ENCODE data around the gene ADCY7. TPM values are rescaled to one million over a fixed set of nuclear protein-coding genes. Genes with fewer than 3 reads are reported as not detected.

The ADCY7 gene
- total and polyA plus RNA-seq, 9 of the 15 experiments (the other 6 are each of a cell fraction or from before 2014, with no cell fraction given): 2.3 to 108 (median 28.6) TPM

DNA sequence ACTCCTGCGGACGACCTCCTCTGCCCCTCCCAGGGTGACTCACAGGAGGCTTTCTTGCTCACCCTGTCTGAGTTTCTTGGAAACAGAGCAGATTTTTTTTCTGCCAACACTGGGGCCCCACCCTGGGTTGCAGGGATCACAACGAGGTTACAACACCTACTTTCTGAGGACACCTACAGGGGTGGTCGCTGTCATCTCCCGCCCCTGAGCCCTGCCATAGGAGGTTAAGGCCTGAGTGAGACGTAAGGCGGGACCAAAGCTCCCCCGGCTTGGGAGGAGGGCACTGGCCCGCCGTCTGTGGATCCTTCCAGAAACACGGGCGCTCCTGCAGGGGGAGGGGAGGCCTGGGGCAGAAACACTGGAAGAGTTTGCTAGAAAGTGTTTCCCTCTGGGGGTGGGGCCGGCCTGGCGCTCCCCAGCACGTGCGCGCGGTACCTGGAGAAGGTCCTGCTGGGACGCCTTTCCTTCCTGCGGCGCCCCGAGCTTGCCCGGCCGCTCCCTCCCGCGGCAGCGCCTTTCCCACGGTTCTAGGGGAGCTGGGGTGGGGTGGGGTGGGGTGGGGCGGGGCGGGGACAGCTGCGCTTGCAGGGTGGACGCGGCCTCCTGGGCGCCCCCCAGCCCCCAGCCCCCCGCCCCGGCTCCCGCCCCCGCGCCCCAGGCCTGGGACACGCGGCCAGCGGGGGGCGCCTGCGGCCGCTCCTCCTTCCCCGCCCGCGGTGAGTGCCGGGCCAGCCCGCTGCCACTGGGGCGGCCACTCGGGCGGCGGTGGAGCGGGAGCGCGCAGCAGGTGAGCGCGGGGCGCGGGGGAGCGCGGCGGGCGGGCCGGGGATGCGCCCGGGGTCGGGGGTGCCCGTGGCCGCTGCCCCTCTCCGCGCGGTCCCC, 20.7 kb upstream of the ADCY7 start (continued):
- TF ChIP-seq WHSC1 (IDR thresholded peaks at IDR 0.05; ENCODE audit: low read length): no peak
- TF ChIP-seq, protein P1, sequence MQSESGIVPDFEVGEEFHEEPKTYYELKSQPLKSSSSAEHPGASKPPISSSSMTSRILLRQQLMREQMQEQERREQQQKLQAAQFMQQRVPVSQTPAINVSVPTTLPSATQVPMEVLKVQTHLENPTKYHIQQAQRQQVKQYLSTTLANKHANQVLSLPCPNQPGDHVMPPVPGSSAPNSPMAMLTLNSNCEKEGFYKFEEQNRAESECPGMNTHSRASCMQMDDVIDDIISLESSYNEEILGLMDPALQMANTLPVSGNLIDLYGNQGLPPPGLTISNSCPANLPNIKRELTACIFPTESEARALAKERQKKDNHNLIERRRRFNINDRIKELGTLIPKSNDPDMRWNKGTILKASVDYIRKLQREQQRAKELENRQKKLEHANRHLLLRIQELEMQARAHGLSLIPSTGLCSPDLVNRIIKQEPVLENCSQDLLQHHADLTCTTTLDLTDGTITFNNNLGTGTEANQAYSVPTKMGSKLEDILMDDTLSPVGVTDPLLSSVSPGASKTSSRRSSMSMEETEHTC (IDR thresholded peaks at IDR 0.05): no peak
- TF ChIP-seq GTF2E2 (tag; IDR thresholded peaks at IDR 0.05): no peak
- TF ChIP-seq, protein P2, sequence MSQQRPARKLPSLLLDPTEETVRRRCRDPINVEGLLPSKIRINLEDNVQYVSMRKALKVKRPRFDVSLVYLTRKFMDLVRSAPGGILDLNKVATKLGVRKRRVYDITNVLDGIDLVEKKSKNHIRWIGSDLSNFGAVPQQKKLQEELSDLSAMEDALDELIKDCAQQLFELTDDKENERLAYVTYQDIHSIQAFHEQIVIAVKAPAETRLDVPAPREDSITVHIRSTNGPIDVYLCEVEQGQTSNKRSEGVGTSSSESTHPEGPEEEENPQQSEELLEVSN (IDR thresholded peaks at IDR 0.05; ENCODE audit: borderline replicate concordance in 1 of 2, extremely low read depth in 1 of 2, insufficient read depth in 1 of 2, insufficient read length in 1 of 2, low read depth in 1 of 2, low read length in 1 of 2, poor library complexity in 1 of 2, severe bottlenecking in 1 of 2): peak; percentile 67 to 77
- no peak for TF ChIP-seq SAP30 (IDR thresholded peaks at IDR 0.05; ENCODE audit: borderline replicate concordance, insufficient read depth, low read depth, low read length, poor library complexity, severe bottlenecking)
- TF ChIP-seq ZEB2 (IDR thresholded peaks at IDR 0.05): peak; percentile 67; the same call in 1 of the 2 replicates
- TF ChIP-seq ZBTB8A (IDR thresholded peaks at IDR 0.05; ENCODE audit: partially characterized antibody): no peak
- TF ChIP-seq, protein P3, sequence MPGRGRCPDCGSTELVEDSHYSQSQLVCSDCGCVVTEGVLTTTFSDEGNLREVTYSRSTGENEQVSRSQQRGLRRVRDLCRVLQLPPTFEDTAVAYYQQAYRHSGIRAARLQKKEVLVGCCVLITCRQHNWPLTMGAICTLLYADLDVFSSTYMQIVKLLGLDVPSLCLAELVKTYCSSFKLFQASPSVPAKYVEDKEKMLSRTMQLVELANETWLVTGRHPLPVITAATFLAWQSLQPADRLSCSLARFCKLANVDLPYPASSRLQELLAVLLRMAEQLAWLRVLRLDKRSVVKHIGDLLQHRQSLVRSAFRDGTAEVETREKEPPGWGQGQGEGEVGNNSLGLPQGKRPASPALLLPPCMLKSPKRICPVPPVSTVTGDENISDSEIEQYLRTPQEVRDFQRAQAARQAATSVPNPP (IDR thresholded peaks at IDR 0.05; ENCODE audit: borderline replicate concordance, insufficient read depth, insufficient read length): no peak
- TF ChIP-seq RFX1 (IDR thresholded peaks at IDR 0.05): no peak
- no peak for TF ChIP-seq ZBTB17 (CRISPR knock-in tag; IDR thresholded peaks at IDR 0.05)
- TF ChIP-seq, protein P4, sequence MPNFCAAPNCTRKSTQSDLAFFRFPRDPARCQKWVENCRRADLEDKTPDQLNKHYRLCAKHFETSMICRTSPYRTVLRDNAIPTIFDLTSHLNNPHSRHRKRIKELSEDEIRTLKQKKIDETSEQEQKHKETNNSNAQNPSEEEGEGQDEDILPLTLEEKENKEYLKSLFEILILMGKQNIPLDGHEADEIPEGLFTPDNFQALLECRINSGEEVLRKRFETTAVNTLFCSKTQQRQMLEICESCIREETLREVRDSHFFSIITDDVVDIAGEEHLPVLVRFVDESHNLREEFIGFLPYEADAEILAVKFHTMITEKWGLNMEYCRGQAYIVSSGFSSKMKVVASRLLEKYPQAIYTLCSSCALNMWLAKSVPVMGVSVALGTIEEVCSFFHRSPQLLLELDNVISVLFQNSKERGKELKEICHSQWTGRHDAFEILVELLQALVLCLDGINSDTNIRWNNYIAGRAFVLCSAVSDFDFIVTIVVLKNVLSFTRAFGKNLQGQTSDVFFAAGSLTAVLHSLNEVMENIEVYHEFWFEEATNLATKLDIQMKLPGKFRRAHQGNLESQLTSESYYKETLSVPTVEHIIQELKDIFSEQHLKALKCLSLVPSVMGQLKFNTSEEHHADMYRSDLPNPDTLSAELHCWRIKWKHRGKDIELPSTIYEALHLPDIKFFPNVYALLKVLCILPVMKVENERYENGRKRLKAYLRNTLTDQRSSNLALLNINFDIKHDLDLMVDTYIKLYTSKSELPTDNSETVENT (CRISPR knock-in tag; IDR thresholded peaks at IDR 0.05): no peak
- TF ChIP-seq MEIS2 (IDR thresholded peaks at IDR 0.05; ENCODE audit: partially characterized antibody): peak; percentile 37
- TF ChIP-seq ZNF253 (CRISPR knock-in tag; conservative IDR thresholded peaks at IDR 0.05): no peak
- peak; percentile 60; the same call in 1 of the 2 replicates for TF ChIP-seq GATAD2B (IDR thresholded peaks at IDR 0.05; ENCODE audit: borderline replicate concordance)
- TF ChIP-seq, protein P5, sequence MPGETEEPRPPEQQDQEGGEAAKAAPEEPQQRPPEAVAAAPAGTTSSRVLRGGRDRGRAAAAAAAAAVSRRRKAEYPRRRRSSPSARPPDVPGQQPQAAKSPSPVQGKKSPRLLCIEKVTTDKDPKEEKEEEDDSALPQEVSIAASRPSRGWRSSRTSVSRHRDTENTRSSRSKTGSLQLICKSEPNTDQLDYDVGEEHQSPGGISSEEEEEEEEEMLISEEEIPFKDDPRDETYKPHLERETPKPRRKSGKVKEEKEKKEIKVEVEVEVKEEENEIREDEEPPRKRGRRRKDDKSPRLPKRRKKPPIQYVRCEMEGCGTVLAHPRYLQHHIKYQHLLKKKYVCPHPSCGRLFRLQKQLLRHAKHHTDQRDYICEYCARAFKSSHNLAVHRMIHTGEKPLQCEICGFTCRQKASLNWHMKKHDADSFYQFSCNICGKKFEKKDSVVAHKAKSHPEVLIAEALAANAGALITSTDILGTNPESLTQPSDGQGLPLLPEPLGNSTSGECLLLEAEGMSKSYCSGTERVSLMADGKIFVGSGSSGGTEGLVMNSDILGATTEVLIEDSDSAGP (CRISPR knock-in tag; IDR thresholded peaks at IDR 0.05): no peak
- no peak for TF ChIP-seq CSDE1 (IDR thresholded peaks at IDR 0.05)
- TF ChIP-seq RBM15 (IDR thresholded peaks at IDR 0.05; ENCODE audit: insufficient read depth, low read length): no peak
